ENCODE results near the gene RRP15.

The RRP15 gene

DNA sequence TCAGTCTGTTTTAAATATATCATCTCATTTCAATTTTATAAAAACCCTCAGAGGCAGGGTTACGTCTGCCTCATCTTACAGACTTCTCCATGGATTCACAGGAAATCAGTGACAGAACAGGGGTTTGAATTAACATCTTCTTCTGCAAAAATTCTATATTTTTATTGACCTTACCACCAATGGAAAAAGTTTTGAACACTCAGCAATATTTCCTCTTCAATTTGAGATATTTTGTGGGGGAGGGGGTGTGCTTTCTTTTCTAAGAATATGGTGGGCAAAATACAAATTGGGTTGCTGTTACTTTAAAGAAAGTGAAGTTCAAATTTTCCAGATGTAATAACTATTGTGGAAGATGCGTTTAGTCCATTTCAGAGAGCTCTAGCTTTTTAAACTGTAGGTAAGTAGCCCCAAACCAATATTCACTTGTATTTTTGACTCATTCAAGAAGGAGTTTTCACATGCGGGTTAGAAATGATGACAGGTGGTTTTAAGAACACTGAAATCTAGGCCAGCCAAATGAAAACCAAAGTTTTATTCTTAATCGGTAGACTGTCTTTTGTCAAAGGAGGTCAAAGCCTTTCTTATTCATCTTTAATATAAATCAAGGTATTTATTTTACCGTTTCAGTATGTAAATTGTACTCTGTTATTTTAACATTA lies 77.5 kb downstream of the RRP15 start:
- no peak for DNase-seq (ENCODE audit: low read depth)

DNA sequence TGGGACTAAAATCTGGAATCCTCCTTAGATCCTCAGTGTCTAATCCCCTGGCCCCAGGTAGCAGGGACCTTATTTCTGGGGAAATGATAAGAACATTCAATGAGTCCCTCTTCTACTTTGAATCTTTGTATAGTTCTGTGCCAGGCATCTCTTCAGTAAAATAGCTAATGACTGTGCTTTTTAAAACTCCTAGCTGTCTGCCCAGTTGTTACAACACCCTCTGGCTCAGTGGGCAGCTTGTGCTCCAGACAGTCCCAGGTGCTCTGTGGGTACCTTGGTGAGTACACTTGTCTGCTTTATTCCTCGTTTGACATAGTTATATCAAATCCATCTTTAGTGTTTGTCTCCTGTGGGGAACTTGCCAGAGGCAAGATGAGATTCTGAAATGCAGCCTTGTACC lies 78.0 kb downstream of the RRP15 start:
- no peak for DNase-seq (ENCODE audit: low read depth)

DNA sequence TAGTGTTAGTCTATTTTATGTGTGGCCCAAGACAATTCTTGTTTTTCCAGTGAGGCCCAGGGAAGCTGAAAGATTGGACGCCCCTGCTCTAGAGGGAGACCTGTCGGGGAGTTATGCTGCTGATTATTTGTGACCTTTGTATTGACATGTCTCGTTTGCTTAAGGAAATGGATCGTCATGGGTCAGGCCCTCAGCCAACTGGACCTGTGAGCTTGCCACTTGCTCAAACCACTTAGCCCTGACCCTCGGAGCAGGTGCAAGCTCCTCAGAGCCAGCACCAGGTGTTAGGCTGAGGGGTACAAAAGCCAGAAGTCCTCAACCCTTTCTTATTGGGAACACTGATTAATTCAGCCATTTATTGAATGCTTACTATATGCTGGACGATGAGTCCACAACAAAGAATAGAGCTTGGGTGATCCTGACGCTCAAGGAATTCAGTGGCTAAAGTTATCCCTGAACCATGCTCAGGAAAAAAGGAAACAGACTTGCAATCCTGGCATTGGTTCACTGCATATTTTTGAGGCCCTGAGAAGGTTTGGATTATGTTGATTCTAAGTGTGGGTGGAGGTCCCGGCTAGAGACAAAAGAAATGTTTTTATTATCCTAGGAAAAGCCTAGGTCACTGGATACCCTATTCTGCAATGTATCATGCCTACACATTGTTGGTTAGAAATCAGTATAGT lies 79.1 kb downstream of the RRP15 start:
- DNase-seq (ENCODE audit: low read depth): no peak

DNA sequence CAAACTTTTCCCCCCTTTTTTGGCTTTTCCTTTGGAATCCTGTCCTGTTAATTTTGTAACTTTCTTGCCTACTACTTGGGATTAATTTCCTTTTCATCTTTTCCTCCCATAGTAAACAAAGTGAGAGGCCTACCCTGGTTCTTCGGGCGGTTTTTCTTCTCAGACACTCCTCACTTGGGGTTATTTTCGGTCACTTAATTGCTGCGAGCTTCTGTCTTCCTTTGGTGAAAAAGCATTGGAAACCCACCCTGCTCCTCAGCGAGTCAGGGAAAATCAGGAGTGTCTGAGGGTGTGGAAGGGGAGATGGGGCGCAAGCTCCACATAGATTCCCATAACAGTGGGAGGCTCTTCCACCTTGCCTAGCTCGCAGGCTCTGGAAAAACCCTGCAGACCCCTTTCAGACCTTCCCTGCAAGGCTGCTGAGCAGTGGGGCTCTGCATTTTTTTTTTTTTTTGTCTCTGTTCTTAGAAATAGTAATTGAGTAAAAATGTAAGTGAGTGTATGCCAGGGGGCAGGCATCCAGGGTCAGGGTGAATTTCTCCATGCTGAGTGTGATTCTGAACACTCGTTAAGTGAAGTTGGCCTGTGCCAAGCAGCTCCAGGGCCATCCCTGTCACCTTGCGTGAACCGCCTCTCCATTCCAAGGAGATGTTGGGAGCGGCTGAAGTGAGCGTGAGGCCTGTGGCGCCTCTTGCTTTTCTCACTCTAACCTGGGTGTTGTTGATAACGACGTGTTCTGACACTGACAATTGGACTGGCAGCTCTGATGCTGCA lies 80.3 kb downstream of the RRP15 start:
- DNase-seq (ENCODE audit: low read depth): no peak

DNA sequence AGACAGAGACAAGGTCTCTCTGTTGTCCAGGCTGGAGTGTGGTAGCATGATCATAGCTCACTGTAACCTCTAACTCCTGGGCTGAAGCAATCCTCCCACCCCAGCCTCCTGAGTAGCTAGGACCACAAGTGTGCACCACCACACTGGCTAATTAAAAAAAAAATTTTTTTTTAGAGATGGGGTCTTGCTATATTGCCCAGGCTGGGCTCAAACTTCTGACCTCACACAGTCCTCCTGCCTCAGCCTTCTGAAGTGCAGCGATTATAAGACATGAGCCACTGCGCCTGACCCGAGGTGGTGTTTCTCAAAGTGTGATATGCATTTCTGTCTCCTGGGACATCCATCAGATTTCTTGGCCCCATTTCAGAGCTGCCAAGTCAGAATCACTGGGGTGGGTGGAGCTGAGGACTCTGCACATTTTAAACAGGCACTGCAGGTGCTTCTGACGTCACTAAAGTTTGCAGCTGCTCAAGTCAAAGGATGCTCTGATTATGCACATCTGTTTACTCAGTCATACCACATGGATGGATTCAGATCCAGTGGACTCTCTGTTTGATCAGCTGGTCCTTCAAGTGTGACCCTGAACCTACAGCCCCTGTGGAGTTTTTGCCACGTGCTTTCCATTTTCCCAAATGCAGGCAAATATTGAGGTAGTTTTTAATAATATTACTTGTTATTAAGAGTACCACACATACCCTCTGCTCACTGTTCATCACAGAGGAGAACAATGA lies 81.4 kb downstream of the RRP15 start:
- DNase-seq (ENCODE audit: low read depth): no peak

DNA sequence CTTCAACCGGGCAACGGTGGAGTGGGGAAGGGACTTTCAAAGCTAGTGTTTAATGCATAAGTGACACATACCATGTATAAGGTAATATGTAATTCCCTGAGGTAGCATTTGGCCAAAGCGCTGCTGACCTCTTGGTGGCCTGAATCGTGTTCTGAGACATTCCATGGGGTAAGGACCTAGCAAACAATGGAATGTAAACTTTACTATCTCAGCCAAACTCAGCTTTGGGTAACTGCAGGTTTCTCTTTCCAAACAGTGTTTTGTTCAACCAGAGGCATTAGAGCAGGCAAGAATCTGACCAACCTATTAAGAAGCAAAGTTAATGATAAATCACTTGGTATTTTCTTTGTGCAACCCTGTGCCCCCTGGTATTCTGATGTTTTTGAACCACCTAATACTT lies 82.0 kb downstream of the RRP15 start:
- no peak for DNase-seq (ENCODE audit: low read depth)

DNA sequence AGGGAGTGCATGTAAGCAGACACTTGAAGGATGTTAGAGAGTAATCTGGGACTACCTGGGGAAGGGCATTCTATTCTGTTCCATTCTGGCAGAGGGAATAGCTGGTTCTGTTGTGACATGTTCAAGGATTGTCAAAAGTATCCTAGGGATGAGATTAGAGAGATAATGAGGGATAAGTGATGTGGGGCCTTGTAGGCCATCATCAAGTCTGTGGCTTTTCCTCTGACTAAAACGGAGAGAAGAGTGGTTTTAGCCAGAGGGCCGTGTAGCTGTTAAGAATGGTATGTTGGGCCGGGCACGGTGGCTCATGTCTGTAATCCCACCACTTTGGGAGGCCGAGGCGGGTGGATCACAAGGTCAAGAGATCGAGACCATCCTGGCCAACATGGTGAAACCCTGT lies 83.6 kb downstream of the RRP15 start:
- no peak for DNase-seq (ENCODE audit: low read depth)

DNA sequence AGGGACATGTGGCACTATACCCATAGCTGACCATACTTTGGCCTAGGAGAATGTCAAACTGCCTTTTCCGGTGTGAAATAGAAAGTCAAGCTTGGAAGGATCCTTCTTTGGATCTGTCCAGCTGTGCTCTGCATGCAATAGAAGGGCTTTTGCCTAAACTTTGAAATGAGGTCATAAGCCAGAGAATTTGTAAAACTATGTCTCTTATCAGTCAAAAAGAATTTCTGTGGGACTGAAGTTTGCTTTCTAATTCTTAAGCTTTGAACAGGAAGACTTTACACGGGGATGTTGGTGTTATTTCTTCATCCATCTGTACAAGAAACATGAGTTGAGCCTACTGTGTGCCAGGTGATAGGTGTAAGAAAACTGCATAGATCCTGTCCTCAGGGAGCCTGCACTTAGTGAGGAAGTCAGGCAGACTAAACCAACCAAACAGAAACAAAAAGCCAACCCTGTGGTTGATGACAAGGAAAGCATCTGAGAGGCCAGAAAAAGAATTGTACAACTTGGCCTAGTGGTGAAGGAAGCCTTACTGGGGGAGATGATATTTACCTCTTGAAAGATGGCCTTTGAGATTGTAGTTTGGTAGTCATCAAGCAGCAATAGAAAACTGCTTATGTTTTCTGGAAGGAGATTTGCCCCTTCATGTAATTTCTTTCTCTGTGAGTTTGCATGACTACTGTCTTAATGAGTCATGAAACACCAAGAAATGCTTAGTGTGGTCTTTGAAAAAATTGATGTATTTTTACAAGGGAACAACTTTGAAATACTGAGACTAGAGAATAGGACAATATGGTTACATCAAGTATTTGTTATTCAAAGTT lies 84.8 kb downstream of the RRP15 start:
- DNase-seq (ENCODE audit: low read depth): no peak

DNA sequence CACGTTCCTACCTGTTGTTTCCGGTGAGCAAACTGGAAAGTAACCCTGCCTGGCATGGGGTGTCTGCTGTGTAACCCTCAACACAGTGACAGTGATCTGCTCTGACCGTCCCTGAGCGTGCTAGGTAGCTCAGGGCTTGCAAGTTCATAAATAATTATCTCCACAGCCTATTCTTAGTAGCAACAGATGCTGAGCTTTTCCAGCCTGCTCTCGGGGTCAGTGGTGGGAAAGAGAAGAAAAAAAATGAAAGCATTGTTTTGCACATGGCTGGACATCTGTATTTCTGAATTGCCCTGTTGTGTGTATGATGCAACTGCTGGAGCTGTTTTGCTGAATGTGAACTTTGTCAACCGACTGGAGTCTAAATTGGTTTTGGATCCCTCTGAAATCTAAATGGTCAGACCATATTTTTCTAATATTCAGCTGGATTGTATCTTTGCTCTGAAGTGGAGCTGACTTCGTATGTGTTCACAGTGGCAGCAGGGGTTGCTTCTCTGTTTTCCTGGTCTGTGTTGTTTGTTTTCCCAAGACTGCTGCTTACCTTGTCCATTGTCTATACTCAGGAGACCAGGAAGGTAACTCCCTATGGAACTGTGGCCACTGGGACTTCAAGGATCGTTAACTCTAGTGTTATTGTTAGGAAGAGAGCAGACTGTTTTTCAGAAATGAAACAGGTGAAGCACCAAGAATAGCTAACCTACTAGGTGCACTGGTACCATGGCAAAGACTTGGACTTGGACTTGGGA lies 87.0 kb downstream of the RRP15 start:
- DNase-seq (ENCODE audit: low read depth): no peak

DNA sequence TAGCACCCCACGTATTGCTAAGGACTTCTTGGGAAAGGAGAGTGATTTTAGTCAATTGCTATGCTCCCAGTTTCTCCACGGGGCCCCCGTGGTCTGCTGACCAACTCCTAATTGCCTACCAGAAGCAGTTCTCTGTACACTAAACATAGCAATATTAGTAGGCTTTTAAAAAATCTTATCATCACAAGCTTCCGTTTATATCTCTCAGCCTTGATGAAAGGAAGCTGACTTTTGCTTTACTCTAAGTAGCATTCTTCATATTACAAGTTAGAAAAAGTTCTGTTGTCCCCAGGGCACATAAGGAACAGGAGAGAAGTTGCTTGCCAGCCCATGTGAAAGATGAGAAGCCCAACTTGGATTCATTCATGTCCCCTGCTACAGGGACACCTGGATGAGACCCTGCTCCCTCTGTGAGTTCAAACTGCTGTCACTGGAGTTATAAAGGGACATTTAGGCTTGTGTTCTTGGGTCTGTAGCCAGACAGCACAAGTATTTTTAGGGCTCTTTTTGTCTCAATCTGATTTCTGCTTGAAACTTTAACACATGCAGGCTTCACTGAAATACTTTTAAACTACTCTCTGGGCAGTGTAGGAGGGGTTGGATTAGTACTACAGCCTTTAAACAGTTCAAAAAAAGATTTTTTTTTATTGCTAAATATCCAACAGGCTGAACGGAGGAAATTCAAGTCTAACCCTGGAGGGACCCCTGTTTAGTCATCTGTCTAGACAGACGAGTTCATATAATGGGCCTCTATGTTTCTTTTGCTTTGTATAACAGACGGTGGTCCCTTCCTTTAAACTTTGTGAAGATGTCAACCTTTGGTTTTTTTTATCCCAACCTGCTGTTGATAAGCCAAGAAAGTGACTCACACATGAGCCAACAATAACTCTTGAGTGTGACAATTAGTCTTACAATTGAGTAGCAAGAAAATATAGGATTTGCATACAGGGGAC lies 89.6 kb downstream of the RRP15 start:
- no peak for DNase-seq (ENCODE audit: low read depth)

DNA sequence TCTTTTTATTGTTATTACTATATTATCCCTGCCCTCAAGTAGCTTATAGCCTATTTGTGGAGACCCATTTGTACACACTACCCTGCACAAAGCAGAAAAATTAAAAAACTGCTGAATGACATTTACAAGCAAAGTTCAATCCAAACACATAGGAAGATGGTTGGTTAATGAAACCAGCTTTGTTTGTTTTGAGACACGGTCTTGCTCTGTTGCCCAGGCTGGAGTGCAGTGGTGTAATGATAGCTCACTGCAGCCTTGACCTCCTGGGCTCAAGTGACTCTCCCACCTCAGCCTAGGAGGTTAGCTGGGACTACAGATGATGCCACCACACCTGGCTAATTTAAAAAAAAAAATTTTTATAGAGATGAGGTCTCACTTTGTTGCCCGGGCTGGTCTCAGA lies 91.6 kb downstream of the RRP15 start:
- DNase-seq (ENCODE audit: low read depth): no peak

DNA sequence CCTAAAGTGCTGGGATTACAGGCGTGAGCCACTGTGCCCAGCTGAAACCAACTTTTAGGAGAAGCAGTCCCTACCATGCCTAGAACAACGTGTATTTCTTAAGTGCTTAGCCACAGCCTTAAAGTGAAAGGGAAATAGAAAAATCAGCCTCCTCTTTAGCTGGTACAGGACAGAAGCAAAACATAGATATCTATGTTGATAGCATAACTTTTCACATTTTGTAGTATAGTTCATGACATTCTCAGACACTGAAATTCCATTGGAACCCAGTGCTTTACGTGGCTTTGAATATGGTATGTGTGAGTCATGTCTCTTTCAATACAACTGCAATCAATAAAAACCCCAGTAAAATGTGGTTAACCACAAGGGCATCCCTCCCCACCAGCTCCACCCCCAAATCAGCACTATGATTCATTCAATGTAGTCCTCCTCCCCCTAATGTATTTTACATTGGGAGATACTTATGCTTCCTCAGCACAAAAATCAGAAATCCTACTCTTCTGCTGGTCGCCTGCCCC lies 92.1 kb downstream of the RRP15 start:
- DNase-seq (ENCODE audit: low read depth): peak; percentile 7

DNA sequence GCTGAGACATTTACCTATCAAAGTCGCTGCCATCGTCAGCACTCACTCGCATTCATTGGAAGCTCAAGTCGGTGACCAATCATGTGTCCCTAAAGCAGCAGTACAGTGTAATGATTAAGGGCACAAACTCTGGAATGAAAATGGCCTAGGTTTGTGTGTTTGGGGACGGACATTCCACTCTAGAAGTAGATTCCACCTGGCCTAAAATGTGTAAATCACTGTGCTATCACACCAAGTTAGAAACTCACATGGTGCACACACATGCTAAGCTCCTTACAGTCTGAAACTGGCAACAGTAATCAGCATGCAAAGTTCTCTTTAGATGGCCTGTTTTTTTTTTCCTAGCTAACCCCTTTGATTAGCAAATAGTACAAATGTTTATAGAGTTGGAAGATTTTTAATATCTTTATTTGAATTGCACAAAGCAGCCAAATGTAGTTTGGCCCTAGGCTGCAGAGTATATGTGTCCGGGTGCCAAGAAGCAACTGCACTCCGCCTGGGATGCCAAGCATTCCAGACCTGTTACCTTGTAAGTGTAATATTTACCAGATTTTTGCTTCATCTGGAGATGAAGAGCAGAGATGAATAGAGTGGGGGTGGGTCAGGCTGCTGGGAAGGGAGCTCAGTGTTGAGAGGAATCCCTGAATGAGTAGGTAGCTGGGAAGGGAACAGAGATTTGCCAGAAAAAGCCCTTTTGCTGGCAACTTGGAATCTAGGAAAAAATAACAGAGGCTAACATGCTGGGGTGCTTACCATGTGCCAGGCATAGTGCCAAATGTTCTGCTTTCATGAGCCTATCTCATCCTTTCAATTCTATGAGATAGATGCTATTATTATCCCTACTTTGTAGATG lies 95.3 kb downstream of the RRP15 start:
- no peak for DNase-seq (ENCODE audit: low read depth)

DNA sequence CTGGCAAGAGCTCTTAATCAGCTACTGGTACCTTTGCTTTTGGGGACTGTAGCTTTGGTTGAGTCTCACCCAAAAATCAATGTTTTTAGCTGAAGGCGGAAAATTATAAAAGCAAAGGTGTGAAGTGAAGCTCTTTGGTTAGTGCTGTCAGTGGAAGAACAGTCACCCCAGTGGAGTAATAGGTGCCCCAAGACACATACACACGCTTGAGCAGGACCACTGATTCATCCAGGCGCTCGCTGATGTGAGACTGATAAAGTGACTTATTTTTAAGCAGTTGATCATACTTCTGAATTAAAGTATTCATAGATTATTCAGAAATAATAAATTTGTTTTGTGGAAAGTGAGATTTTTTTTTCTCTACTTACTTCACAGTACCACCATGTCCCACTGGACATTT lies 97.2 kb downstream of the RRP15 start:
- DNase-seq (ENCODE audit: low read depth): no peak

DNA sequence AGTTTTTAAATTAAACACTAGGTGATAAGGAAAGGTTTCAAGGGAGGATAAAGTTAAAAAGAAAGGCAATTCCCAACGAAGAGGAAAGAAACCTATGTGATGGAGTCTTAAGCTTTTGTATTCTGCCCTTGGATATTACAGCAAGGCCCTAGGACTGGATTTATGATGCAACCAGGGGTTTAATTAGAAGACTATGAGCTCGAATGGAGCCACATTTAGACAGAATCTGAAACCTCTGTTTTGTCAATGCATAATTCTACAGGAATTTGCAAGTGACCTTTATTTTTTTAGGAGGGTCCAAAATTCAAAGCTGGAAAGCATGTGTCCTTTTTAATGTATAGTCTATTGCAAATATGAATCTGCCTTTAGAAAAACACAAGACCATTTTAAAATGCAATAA lies 98.0 kb downstream of the RRP15 start:
- no peak for DNase-seq (ENCODE audit: low read depth)

DNA sequence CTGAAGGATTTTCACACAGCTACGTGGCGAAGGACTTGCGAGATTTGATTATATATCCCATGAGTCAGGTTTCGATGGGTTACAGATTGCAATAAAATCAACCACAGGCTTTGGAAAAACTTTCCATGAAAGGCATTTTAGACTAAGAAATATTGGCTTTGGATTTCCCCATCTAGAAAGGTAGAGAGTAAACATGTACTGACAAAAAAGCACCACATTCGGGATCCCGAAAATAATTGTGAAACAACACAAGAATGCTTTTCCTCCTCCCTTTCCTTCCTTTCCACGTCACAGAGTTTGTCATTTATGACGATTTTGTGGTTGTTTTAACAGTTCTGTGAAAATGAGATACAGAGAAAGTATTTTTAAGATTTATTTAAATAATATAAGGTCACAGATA lies 98.6 kb downstream of the RRP15 start:
- no peak for DNase-seq (ENCODE audit: low read depth)

DNA sequence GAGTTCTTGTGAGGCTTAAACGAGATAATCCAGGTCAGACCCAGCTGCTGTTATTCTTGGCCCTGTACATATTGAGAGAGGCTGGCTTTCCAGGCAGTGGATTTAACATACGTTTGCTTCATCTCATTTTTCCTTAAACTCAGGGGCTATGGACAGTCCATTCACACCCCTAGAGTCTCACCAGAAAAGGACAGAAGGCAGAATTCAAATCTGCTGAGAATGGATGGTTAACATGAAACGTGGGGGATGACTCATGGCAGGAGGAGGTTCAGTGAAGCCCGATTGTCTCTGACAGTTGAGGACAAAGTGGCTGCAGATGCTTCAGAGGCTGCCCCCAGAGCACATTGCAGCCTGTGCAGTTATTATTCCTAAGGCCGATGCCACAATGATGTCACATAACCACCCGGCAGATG lies 99.5 kb downstream of the RRP15 start:
- no peak for DNase-seq (ENCODE audit: low read depth)

All from T follicular helper cell (primary cell).